ENCODE results near the gene MACROD2.
"Not testable (repeated sequence)": the region's sequence is repeated elsewhere in the genome, so short reads cannot be mapped to it uniquely, and the experiment has no call there.

The MACROD2 gene

GRCh38 chr20:14198416-14198815 is 203.1 kb downstream of the MACROD2 start:
- TF ChIP-seq POLR2AphosphoS5 (IDR thresholded peaks at IDR 0.05; ENCODE audit: low read depth, low read length) (no peak), POU2F2 (IDR thresholded peaks at IDR 0.05; ENCODE audit: low read depth, low read length) (no peak), PAX5 (IDR thresholded peaks at IDR 0.05; ENCODE audit: insufficient read depth, low read length, severe bottlenecking) (no peak), POLR2A (IDR thresholded peaks at IDR 0.05; ENCODE audit: low read depth, low read length) (no peak), TAF1 (IDR thresholded peaks at IDR 0.05; ENCODE audit: low read depth, low read length) (no peak), SPI1 (IDR thresholded peaks at IDR 0.05; ENCODE audit: low read depth, low read length) (no peak)
- DNase-seq (ENCODE audit: insufficient read length, low spot score) (no peak), FAIRE-seq (no peak)

GRCh38 chr20:14199111-14199510 is 203.8 kb downstream of the MACROD2 start:
- DNase-seq (ENCODE audit: insufficient read length, low spot score) (no peak), FAIRE-seq (no peak)
- no peak for TF ChIP-seq SPI1 (IDR thresholded peaks at IDR 0.05; ENCODE audit: low read depth, low read length)
- no peak for TF ChIP-seq PAX5 (IDR thresholded peaks at IDR 0.05; ENCODE audit: insufficient read depth, low read length, severe bottlenecking)

DNA sequence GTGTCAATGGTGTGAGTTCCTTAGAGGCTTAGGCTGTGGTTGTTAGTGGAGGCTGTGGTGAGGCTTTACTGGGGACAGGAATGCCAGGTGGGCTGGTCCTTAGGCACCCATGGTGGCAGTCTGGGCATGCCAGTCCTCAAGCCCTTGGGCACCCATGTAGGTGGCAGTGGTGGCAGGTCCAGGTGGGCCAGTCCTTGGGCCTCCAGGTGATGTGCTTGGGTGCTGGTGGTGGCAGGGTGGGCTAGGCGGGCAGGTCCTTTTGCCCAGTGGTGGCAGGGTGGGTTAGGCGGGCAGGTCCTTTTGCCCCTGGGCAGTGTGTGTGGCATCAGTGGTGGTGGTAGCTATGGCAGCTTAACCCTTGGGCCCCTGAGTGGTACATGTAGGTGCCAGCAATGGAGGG is 208.3 kb downstream of the MACROD2 start:
- FAIRE-seq = no peak
- DNase-seq (ENCODE audit: insufficient read length, low spot score) = no peak
- TF ChIP-seq TAF1 (IDR thresholded peaks at IDR 0.05; ENCODE audit: low read depth, low read length) (no peak), POU2F2 (IDR thresholded peaks at IDR 0.05; ENCODE audit: low read depth, low read length) (no peak)

DNA sequence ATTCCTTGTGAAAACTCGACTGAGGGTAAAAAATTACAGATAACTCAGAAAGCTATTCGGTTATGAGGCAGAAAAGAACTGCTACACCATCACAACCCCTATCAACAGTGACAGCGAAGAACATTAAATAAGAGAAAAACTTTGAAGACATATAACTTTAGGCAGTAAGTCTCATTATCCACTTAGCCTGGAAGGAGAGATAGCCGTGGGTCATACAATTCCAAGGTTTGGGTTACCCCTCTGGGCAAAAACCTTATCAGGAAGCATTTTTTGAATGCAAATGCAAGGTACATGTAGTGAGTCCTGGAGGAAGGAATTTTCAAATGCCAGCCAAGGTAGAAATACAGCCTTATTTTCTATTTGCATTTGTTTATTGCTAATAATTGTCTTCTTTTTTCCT is 212.3 kb downstream of the MACROD2 start:
- FAIRE-seq (no peak), DNase-seq (ENCODE audit: insufficient read length, low spot score) (no peak)
- TF ChIP-seq POLR2AphosphoS5 (IDR thresholded peaks at IDR 0.05; ENCODE audit: low read depth, low read length) (no peak), PAX5 (IDR thresholded peaks at IDR 0.05; ENCODE audit: insufficient read depth, low read length, severe bottlenecking) (no peak), TAF1 (IDR thresholded peaks at IDR 0.05; ENCODE audit: low read depth, low read length) (no peak), POU2F2 (IDR thresholded peaks at IDR 0.05; ENCODE audit: low read depth, low read length) (no peak), POLR2A (IDR thresholded peaks at IDR 0.05; ENCODE audit: low read depth, low read length) (no peak), SPI1 (IDR thresholded peaks at IDR 0.05; ENCODE audit: low read depth, low read length) (no peak)

DNA sequence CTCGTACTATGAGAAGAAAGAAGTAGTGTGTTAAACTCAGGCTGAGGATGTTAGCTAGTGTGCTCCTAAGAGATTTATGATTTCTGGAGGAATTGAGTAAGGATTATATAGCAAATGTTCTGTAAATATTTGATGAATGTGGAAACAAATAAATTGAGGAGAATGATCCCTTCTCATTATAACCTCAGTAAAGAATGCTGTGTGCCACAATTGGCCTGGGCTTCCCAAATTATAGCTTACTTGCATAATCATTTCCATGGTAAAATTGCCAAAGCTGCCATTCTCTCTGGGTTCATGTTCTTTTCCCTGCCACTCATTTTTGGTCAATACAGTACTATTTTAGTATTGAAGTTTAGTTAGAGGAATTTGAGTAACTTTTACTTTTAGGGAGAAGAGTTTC is 213.6 kb downstream of the MACROD2 start:
- DNase-seq (ENCODE audit: insufficient read length, low spot score) = no peak
- TF ChIP-seq POLR2AphosphoS5 (IDR thresholded peaks at IDR 0.05; ENCODE audit: low read depth, low read length) (no peak), POLR2A (IDR thresholded peaks at IDR 0.05; ENCODE audit: low read depth, low read length) (no peak), TAF1 (IDR thresholded peaks at IDR 0.05; ENCODE audit: low read depth, low read length) (no peak), POU2F2 (IDR thresholded peaks at IDR 0.05; ENCODE audit: low read depth, low read length) (no peak), PAX5 (IDR thresholded peaks at IDR 0.05; ENCODE audit: insufficient read depth, low read length, severe bottlenecking) (no peak), SPI1 (IDR thresholded peaks at IDR 0.05; ENCODE audit: low read depth, low read length) (no peak)
- no peak for FAIRE-seq

DNA sequence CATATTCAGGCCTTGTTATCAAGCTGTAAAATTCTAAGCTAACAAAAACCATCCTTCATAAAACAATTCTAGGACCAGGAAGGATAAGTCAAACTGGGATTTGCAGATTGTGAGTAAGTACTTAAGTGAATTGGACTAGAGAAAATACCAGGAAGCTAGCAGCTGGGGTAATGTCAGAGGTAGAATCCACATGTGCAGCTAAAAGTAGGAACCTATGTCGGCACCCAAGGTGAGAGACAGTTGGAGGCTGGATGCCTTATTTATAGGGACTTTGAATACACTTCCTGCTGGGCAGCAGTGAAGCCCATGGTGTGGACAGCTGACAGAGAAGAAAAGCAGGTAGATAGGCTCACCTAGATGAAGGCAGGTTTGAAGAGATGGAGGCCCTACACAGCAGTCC is 214.8 kb downstream of the MACROD2 start:
- FAIRE-seq = no peak
- TF ChIP-seq POLR2AphosphoS5 (IDR thresholded peaks at IDR 0.05; ENCODE audit: low read depth, low read length) = no peak
- no peak for DNase-seq (ENCODE audit: insufficient read length, low spot score)

GRCh38 chr20:14214046-14214445 is 218.7 kb downstream of the MACROD2 start:
- FAIRE-seq (no peak), DNase-seq (ENCODE audit: insufficient read length, low spot score) (no peak)
- TF ChIP-seq PAX5 (IDR thresholded peaks at IDR 0.05; ENCODE audit: insufficient read depth, low read length, severe bottlenecking) (no peak), POU2F2 (IDR thresholded peaks at IDR 0.05; ENCODE audit: low read depth, low read length) (no peak), POLR2AphosphoS5 (IDR thresholded peaks at IDR 0.05; ENCODE audit: low read depth, low read length) (no peak), TAF1 (IDR thresholded peaks at IDR 0.05; ENCODE audit: low read depth, low read length) (no peak), SPI1 (IDR thresholded peaks at IDR 0.05; ENCODE audit: low read depth, low read length) (no peak), POLR2A (IDR thresholded peaks at IDR 0.05; ENCODE audit: low read depth, low read length) (no peak)

GRCh38 chr20:14215880-14216279 is 220.6 kb downstream of the MACROD2 start:
- not testable (repeated sequence) for DNase-seq (ENCODE audit: insufficient read length, low spot score); FAIRE-seq

DNA sequence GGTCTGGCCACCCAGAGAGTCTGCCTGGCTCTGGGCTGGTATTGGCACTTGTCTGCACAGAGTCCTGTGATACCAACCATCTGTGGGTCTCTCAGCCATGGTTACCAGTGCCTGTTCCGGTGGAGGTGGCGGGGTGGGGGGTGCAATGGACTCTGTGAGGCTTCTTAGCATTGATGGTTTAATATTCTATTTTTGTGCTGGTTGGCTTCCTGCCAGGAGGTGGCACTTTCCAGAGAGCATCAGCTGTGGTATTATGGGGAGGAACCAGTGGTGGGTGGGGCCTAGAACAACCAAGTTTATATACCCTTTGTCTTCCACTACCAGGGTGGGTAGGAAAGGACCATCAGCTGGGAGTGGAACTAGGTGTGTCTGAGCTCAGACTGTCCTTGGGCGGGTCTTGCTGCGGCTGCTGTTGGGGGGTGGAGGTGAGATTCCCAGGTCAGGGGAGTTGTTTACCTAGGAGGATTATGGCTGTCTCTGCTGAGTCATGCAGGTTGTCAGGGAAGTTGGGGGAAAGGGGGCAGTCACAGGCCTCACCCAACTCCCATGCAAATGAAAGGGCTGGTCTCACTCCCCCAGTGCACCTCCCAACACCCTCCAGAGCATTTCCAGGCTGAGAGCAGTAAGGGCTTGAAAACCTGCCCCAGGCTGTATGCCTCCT is 224.6 kb downstream of the MACROD2 start:
- TF ChIP-seq SPI1 (IDR thresholded peaks at IDR 0.05; ENCODE audit: low read depth, low read length) = no peak
- no peak for TF ChIP-seq POU2F2 (IDR thresholded peaks at IDR 0.05; ENCODE audit: low read depth, low read length)
- no peak for TF ChIP-seq TAF1 (IDR thresholded peaks at IDR 0.05; ENCODE audit: low read depth, low read length)
- TF ChIP-seq POLR2A (IDR thresholded peaks at IDR 0.05; ENCODE audit: low read depth, low read length) = no peak
- no peak for TF ChIP-seq POLR2AphosphoS5 (IDR thresholded peaks at IDR 0.05; ENCODE audit: low read depth, low read length)
- no peak for TF ChIP-seq PAX5 (IDR thresholded peaks at IDR 0.05; ENCODE audit: insufficient read depth, low read length, severe bottlenecking)
- no peak for FAIRE-seq
- DNase-seq (ENCODE audit: insufficient read length, low spot score) = no peak

GRCh38 chr20:14220986-14221385 is 225.7 kb downstream of the MACROD2 start:
- TF ChIP-seq POLR2AphosphoS5 (IDR thresholded peaks at IDR 0.05; ENCODE audit: low read depth, low read length) = no peak
- no peak for TF ChIP-seq POU2F2 (IDR thresholded peaks at IDR 0.05; ENCODE audit: low read depth, low read length)
- TF ChIP-seq POLR2A (IDR thresholded peaks at IDR 0.05; ENCODE audit: low read depth, low read length) = no peak
- TF ChIP-seq SPI1 (IDR thresholded peaks at IDR 0.05; ENCODE audit: low read depth, low read length) = no peak
- TF ChIP-seq PAX5 (IDR thresholded peaks at IDR 0.05; ENCODE audit: insufficient read depth, low read length, severe bottlenecking) = no peak
- FAIRE-seq (no peak), DNase-seq (ENCODE audit: insufficient read length, low spot score) (no peak)

GRCh38 chr20:14223806-14224205 is 228.5 kb downstream of the MACROD2 start:
- no peak for FAIRE-seq
- TF ChIP-seq POLR2AphosphoS5 (IDR thresholded peaks at IDR 0.05; ENCODE audit: low read depth, low read length) (no peak), TAF1 (IDR thresholded peaks at IDR 0.05; ENCODE audit: low read depth, low read length) (no peak), POU2F2 (IDR thresholded peaks at IDR 0.05; ENCODE audit: low read depth, low read length) (no peak), POLR2A (IDR thresholded peaks at IDR 0.05; ENCODE audit: low read depth, low read length) (no peak)
- DNase-seq (ENCODE audit: insufficient read length, low spot score) = no peak

GRCh38 chr20:14226051-14227049 is 231.0 kb downstream of the MACROD2 start:
- not testable (repeated sequence) for FAIRE-seq; DNase-seq (ENCODE audit: insufficient read length, low spot score)
